Right lobe of liver (tissue), 4 donors: ENCODE results near the gene VDR.

Source experiments
- CTCF ChIP-seq, 4 donors: fragments of 200-600 bp in 3 of 4; fragments of 450-650 bp in 1 of 4; IDR thresholded peaks; one replicate each; pipeline versions ENCODE4 v1.5.1 to v1.8.0; 2016 to 2022; ENCODE audit warnings: antibody characterized with exemption in 4 of 4, mild to moderate bottlenecking in 2 of 4
- POLR2A ChIP-seq: fragments of 450-650 bp; IDR thresholded peaks from one replicate; pipeline ENCODE4 v1.6.1; 2017; ENCODE audit warnings: antibody characterized with exemption, mild to moderate bottlenecking
- donor health status: DM: no; HTN: no; CAD: no.
- donor health status: DM: no; HTN: no; CAD: no.
- donor health status: DM: no; HTN: yes; CAD: no.

DNA sequence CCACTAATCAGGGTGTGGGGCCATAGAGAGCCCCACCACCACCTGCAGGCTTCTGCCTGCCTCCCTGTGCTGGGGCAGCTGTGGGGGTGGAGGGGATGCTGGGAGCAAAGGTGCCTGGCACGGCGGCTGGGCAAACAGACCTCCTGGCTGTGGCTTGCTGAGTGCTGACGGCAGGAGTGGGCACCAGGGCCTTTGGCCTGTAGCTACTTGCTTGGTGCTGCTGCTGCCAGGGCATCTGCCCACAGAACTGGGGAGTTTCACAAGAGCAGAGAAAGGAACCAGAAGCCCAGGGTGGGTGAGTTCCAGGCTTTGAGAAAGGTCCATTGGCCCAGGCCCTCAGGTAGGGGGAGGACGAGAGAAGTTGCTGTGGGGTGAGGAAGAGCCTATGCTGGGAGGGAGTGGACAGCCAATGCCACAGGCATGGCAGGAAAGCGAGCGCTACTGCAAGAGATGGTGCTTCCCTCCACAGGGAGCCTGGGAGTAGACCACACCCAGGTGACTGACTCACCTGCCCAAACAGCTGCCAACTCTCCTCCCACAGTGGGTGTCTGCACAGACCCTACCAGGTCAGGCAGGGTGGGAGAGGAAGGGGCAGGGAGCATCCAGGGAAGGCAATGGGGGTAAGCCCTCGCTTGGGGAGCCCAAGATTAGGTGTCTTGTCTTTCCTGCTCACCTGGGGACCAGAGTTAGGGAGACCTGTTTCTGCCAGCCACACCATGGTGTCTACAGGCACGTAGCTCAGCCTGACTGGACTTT lies 46.1 kb downstream of the VDR start:
- TF ChIP-seq CTCF (IDR thresholded peaks at IDR 0.05) (no peak), POLR2A (no peak)
